A673 (cell line): ENCODE data around the gene SERPINB10.

Source experiments
- CTCF ChIP-seq: fragments of 300-800, 200-600 bp; sonication (generic); conservative IDR thresholded peaks from 2 replicates; pipeline ENCODE4 v1.5.1; 2017; ENCODE audit warnings: low read depth, mild to moderate bottlenecking, antibody characterized with exemption, low read length, moderate library complexity, mixed read lengths
- EZH2 ChIP-seq: fragments of 200-600 bp; sonication (generic); IDR thresholded peaks from 2 replicates; pipeline ENCODE4 v1.6.1; 2017; ENCODE audit warnings: borderline replicate concordance, low read depth, mild to moderate bottlenecking, mixed read lengths, antibody characterized with exemption, low read length; ENCODE audit not compliant: poor library complexity, severe bottlenecking

- no peak for TF ChIP-seq EZH2
- no peak for TF ChIP-seq CTCF
These were observed 28.8 kb upstream of the SERPINB10 start for GRCh38 chr18:63878925-63879324.
